Astrocyte (in vitro differentiated cells and primary cell): Measurements from ENCODE around the gene ESRP2. TPM values are rescaled to one million over a fixed set of nuclear protein-coding genes. Genes with fewer than 3 reads are reported as not detected.

Experiments
- DNase-seq: peaks from one replicate; pipeline ENCODE4 v3.0.0-alpha.2; 2010; ENCODE audit warnings: low read depth
- FAIRE-seq: peaks from 2 replicates; lab custom pipeline; 2011; peaks lifted over from hg19 to GRCh38; lab: Jason Lieb, UNC
- H2AFZ ChIP-seq: 2 replicates; pipeline ENCODE4 v1.6.0; 2012; ENCODE audit warnings: low read depth, low read length, inconsistent platforms
- H3K27ac ChIP-seq: 2 replicates; pipeline ENCODE4 v1.5.1; 2011; ENCODE audit warnings: low read depth, low read length, inconsistent platforms
- H3K27me3 ChIP-seq: 2 replicates; pipeline ENCODE4 v1.6.0; 2011; ENCODE audit warnings: low read length, inconsistent platforms; ENCODE audit not compliant: insufficient read depth
- H3K36me3 ChIP-seq: 2 replicates; pipeline ENCODE4 v1.5.1; 2011; ENCODE audit warnings: low read length, inconsistent platforms; ENCODE audit not compliant: insufficient read depth
- H3K4me1 ChIP-seq: 2 replicates; pipeline ENCODE4 v1.5.1; 2011; ENCODE audit warnings: low read length, inconsistent platforms; ENCODE audit not compliant: insufficient read depth
- H3K4me2 ChIP-seq: 2 replicates; pipeline ENCODE4 v1.6.0; 2012; ENCODE audit warnings: low read length, inconsistent platforms
- H3K4me3 ChIP-seq: 2 replicates; pipeline ENCODE4 v1.5.1; 2011; ENCODE audit warnings: low read depth, mild to moderate bottlenecking, low read length, inconsistent platforms; ENCODE audit not compliant: insufficient read depth
- H3K79me2 ChIP-seq: 2 replicates; pipeline ENCODE4 v1.6.0; 2012; ENCODE audit warnings: mild to moderate bottlenecking, low read length, inconsistent platforms; ENCODE audit not compliant: insufficient read depth
- H3K9ac ChIP-seq: 2 replicates; pipeline ENCODE4 v1.6.0; 2012; ENCODE audit warnings: mild to moderate bottlenecking, low read length, inconsistent platforms
- H3K9me3 ChIP-seq: 2 replicates; pipeline ENCODE4 v1.5.1; 2012; ENCODE audit warnings: low read depth, mild to moderate bottlenecking, low read length, inconsistent platforms; ENCODE audit not compliant: insufficient read depth
- H4K20me1 ChIP-seq: 2 replicates; pipeline ENCODE4 v1.6.0; 2012; ENCODE audit warnings: low read length, inconsistent platforms; ENCODE audit not compliant: insufficient read depth
- H3K27ac Mint-ChIP-seq: one replicate; pipeline ENCODE4 v1.8.0; 2021; ENCODE audit warnings: mild to moderate bottlenecking, mixed read lengths; ENCODE audit not compliant: unreplicated experiment
- H3K27me3 Mint-ChIP-seq: one replicate; pipeline ENCODE4 v1.8.0; 2021; ENCODE audit warnings: low read depth, mixed read lengths; ENCODE audit not compliant: unreplicated experiment
- H3K36me3 Mint-ChIP-seq: one replicate; pipeline ENCODE4 v1.8.0; 2021; ENCODE audit warnings: low read depth, mixed read lengths; ENCODE audit not compliant: unreplicated experiment
- H3K4me1 Mint-ChIP-seq: one replicate; pipeline ENCODE4 v1.8.0; 2021; ENCODE audit warnings: low read depth, mixed read lengths; ENCODE audit not compliant: unreplicated experiment
- H3K4me3 Mint-ChIP-seq: one replicate; pipeline ENCODE4 v1.8.0; 2021; ENCODE audit warnings: mild to moderate bottlenecking, moderate library complexity, mixed read lengths; ENCODE audit not compliant: unreplicated experiment
- H3K9me3 Mint-ChIP-seq: one replicate; pipeline ENCODE4 v1.8.0; 2021; ENCODE audit warnings: mild to moderate bottlenecking, mixed read lengths; ENCODE audit not compliant: unreplicated experiment
- CTCF ChIP-seq: IDR thresholded peaks from 2 replicates; pipeline ENCODE4 v1.5.1; 2011; ENCODE audit warnings: low read depth, mild to moderate bottlenecking, inconsistent platforms, low read length, moderate library complexity; ENCODE audit not compliant: insufficient read depth
- EZH2 ChIP-seq: IDR thresholded peaks from 2 replicates; pipeline ENCODE4 v1.6.1; 2012; ENCODE audit warnings: mild to moderate bottlenecking, low read length, inconsistent platforms; ENCODE audit not compliant: insufficient read depth
- total RNA-seq: library from RNA; stranded (reverse); gene quantifications from 2 replicates; pipeline ENCODE4 v1.2.1, GENCODE V29; 2021

Gene ESRP2
- total RNA-seq, 1 donor from 2014 or later: 5.1 TPM

GRCh38 chr16:68231384-68232136, 4.4 kb downstream of the ESRP2 start:
- TF ChIP-seq EZH2: no peak
- TF ChIP-seq CTCF: no peak
- FAIRE-seq: no peak
- Histone ChIP-seq H3K9me3 (no peaks in the 10 kb centered on the region), H3K27me3 (peaks cover 12% of the 10 kb centered on the region), H3K4me3 (no peak overlapping the region), H3K4me2 (no peak overlapping the region), H3K27ac (no peak overlapping the region), H2AFZ (no peak overlapping the region), H3K79me2 (no peaks in the 10 kb centered on the region), H4K20me1 (peaks cover 21% of the 10 kb centered on the region), H3K36me3 (no peaks in the 10 kb centered on the region), H3K9ac (no peak overlapping the region), H3K4me1 (peaks cover 11% of the 10 kb centered on the region)
- Mint-ChIP-seq H3K27me3 (peaks cover 4% of the 10 kb centered on the region), H3K4me3 (no peak overlapping the region), H3K9me3 (no peaks in the 10 kb centered on the region), H3K36me3 (peaks cover 3% of the 10 kb centered on the region), H3K4me1 (peaks cover 20% of the 10 kb centered on the region), H3K27ac (no peak overlapping the region)
- DNase-seq: no peak

- Histone ChIP-seq H4K20me1 (peaks cover 21% of the 10 kb centered on the region), H3K36me3 (no peaks in the 10 kb centered on the region), H3K27ac (no peak overlapping the region), H3K9me3 (no peaks in the 10 kb centered on the region), H3K4me2 (no peak overlapping the region), H2AFZ (no peak overlapping the region), H3K9ac (no peak overlapping the region), H3K27me3 (peaks cover 6% of the 10 kb centered on the region), H3K79me2 (no peaks in the 10 kb centered on the region), H3K4me1 (peaks cover 5% of the 10 kb centered on the region), H3K4me3 (no peak overlapping the region)
- Mint-ChIP-seq H3K27me3 (peaks cover 4% of the 10 kb centered on the region), H3K4me3 (no peak overlapping the region), H3K9me3 (no peaks in the 10 kb centered on the region), H3K36me3 (peaks cover 3% of the 10 kb centered on the region), H3K4me1 (peaks cover 18% of the 10 kb centered on the region), H3K27ac (no peak overlapping the region)
- no peak for TF ChIP-seq EZH2
- TF ChIP-seq CTCF: no peak
- FAIRE-seq (no peak), DNase-seq (no peak)
Observed at GRCh38 chr16:68230956-68231355, 5.0 kb downstream of the ESRP2 start.

- H3K9me3 ChIP-seq: no peaks in the 10 kb centered on the region
- H3K27me3 Mint-ChIP-seq: peaks cover 4% of the 10 kb centered on the region
- DNase-seq: no peak
Observed at GRCh38 chr16:68230176-68230571, 5.8 kb downstream of the ESRP2 start.

More at GRCh38 chr16:68230176-68230571, 5.8 kb downstream of the ESRP2 start:
- no peak for FAIRE-seq
- Mint-ChIP-seq H3K36me3 (peaks cover 3% of the 10 kb centered on the region), H3K4me1 (peaks cover 16% of the 10 kb centered on the region), H3K27ac (no peak overlapping the region), H3K4me3 (no peak overlapping the region), H3K9me3 (no peaks in the 10 kb centered on the region)
- H3K4me2 ChIP-seq: no peak overlapping the region
- H3K4me3 ChIP-seq: no peak overlapping the region
- no peak for TF ChIP-seq EZH2
- peaks cover 21% of the 10 kb centered on the region for H4K20me1 ChIP-seq
- H3K27me3 ChIP-seq: peaks cover 4% of the 10 kb centered on the region
- H3K27ac ChIP-seq: no peak overlapping the region
- H3K9ac ChIP-seq: no peak overlapping the region
- no peaks in the 10 kb centered on the region for H3K4me1 ChIP-seq
- H3K79me2 ChIP-seq: no peaks in the 10 kb centered on the region
- H2AFZ ChIP-seq: no peak overlapping the region
- no peaks in the 10 kb centered on the region for H3K36me3 ChIP-seq
